ENCODE data around the gene CYB561D1. TPM values are rescaled to one million over a fixed set of nuclear protein-coding genes. Genes with fewer than 3 reads are reported as not detected.

CYB561D1 gene
- total and polyA plus RNA-seq, 9 of the 15 experiments (the other 6 are each of a cell fraction or from before 2014, with no cell fraction given): 0.71 to 7.2 (median 3.5) TPM

DNA sequence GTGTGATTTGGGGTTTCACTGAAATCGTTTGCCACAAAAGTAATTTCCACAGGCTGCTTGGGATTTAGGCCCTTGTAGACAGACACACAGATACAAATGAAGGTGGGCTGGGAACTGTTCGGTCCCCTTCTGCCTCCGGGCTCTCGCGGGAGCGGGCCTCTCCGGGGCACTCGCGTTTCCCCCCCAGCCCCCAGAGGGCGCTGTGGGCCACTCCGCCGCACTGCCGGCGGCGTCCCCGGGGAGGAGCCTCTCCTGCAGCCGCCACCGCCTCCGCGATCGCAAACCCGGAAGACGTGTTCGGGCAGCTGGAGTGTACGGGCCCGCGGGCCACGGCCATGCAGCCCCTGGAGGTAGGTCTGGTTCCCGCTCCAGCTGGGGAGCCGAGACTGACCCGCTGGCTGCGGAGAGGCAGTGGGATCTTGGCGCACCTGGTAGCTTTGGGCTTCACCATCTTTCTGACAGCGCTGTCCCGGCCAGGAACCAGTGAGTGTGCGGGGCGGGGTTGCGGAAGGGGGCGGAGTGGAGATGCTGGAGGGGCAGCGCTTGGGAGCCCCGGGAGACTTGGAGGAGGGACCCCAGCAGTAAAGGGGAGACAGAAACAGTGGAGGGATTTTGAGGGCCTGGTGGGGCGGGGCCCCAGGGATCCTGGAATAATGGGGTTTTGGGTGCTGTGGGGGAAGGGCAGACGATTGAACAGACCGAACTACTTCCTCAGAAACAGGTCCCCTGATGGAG lies at the start of gene CYB561D1 (continued):
- TF ChIP-seq FOXM1 (IDR thresholded peaks at IDR 0.05; ENCODE audit: low read depth) (0 out of 2 replicates have a peak, but pooled peaks have one; percentile 7), FOXM1 (CRISPR knock-in tag; IDR thresholded peaks at IDR 0.05; ENCODE audit: low read depth) (0 out of 2 replicates have a peak, but pooled peaks have one; percentile 32), ZNF77 (CRISPR knock-in tag; IDR thresholded peaks at IDR 0.05) (no peak), HDGF (IDR thresholded peaks at IDR 0.05) (no peak), ZEB2 (IDR thresholded peaks at IDR 0.05) (peak; percentile 22; the same call in 1 of the 2 replicates), SMC3 (conservative IDR thresholded peaks at IDR 0.05; ENCODE audit: insufficient read depth, low read depth, low read length) (peak; percentile 65), ZSCAN32 (CRISPR knock-in tag; IDR thresholded peaks at IDR 0.05) (no peak), ZBTB11 (CRISPR knock-in tag; IDR thresholded peaks at IDR 0.05) (no peak), ARNT (IDR thresholded peaks at IDR 0.05) (no peak), RBM22 (IDR thresholded peaks at IDR 0.05; ENCODE audit: low read depth, low read length, poor library complexity, severe bottlenecking) (no peak), ZNF785 (CRISPR knock-in tag; IDR thresholded peaks at IDR 0.05) (no peak), ARHGAP35 (IDR thresholded peaks at IDR 0.05; ENCODE audit: partially characterized antibody) (no peak), CEBPB (tag; IDR thresholded peaks at IDR 0.05) (no peak)
- TF ChIP-seq, protein P1, sequence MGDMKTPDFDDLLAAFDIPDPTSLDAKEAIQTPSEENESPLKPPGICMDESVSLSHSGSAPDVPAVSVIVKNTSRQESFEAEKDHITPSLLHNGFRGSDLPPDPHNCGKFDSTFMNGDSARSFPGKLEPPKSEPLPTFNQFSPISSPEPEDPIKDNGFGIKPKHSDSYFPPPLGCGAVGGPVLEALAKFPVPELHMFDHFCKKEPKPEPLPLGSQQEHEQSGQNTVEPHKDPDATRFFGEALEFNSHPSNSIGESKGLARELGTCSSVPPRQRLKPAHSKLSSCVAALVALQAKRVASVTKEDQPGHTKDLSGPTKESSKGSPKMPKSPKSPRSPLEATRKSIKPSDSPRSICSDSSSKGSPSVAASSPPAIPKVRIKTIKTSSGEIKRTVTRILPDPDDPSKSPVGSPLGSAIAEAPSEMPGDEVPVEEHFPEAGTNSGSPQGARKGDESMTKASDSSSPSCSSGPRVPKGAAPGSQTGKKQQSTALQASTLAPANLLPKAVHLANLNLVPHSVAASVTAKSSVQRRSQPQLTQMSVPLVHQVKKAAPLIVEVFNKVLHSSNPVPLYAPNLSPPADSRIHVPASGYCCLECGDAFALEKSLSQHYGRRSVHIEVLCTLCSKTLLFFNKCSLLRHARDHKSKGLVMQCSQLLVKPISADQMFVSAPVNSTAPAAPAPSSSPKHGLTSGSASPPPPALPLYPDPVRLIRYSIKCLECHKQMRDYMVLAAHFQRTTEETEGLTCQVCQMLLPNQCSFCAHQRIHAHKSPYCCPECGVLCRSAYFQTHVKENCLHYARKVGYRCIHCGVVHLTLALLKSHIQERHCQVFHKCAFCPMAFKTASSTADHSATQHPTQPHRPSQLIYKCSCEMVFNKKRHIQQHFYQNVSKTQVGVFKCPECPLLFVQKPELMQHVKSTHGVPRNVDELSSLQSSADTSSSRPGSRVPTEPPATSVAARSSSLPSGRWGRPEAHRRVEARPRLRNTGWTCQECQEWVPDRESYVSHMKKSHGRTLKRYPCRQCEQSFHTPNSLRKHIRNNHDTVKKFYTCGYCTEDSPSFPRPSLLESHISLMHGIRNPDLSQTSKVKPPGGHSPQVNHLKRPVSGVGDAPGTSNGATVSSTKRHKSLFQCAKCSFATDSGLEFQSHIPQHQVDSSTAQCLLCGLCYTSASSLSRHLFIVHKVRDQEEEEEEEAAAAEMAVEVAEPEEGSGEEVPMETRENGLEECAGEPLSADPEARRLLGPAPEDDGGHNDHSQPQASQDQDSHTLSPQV (IDR thresholded peaks at IDR 0.05): no peak
- TF ChIP-seq, protein P2, sequence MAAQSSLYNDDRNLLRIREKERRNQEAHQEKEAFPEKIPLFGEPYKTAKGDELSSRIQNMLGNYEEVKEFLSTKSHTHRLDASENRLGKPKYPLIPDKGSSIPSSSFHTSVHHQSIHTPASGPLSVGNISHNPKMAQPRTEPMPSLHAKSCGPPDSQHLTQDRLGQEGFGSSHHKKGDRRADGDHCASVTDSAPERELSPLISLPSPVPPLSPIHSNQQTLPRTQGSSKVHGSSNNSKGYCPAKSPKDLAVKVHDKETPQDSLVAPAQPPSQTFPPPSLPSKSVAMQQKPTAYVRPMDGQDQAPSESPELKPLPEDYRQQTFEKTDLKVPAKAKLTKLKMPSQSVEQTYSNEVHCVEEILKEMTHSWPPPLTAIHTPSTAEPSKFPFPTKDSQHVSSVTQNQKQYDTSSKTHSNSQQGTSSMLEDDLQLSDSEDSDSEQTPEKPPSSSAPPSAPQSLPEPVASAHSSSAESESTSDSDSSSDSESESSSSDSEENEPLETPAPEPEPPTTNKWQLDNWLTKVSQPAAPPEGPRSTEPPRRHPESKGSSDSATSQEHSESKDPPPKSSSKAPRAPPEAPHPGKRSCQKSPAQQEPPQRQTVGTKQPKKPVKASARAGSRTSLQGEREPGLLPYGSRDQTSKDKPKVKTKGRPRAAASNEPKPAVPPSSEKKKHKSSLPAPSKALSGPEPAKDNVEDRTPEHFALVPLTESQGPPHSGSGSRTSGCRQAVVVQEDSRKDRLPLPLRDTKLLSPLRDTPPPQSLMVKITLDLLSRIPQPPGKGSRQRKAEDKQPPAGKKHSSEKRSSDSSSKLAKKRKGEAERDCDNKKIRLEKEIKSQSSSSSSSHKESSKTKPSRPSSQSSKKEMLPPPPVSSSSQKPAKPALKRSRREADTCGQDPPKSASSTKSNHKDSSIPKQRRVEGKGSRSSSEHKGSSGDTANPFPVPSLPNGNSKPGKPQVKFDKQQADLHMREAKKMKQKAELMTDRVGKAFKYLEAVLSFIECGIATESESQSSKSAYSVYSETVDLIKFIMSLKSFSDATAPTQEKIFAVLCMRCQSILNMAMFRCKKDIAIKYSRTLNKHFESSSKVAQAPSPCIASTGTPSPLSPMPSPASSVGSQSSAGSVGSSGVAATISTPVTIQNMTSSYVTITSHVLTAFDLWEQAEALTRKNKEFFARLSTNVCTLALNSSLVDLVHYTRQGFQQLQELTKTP (IDR thresholded peaks at IDR 0.05; ENCODE audit: low read depth in 1 of 2, partially characterized antibody in 2 of 2): peak in 1 of 2 experiments; percentile 82

Data from K562 (cell line).